Upper lobe of left lung (tissue), 6 donors: ENCODE results near the gene DEPP1. TPM values are rescaled to one million over a fixed set of nuclear protein-coding genes. Genes with fewer than 3 reads are reported as not detected.

Experiments
- ATAC-seq, 2 donors: fragments of 200-7000 bp; cut with Tn5 transposase; one replicate each; pipeline ENCODE4 v1.9.1; 2022; ENCODE audit warnings: mild to moderate bottlenecking in 2 of 2, moderate library complexity in 2 of 2; ENCODE audit not compliant: low FRiP score in 2 of 2
- DNase-seq, 2 donors: peaks; one replicate each; pipeline ENCODE4 v3.0.0-alpha.2; 2019 to 2020
- H3K27ac ChIP-seq, 4 donors: fragments of 200-600 bp; sonication (generic); one replicate each; pipeline ENCODE4 v1.5.1; 2016 to 2019
- H3K27me3 ChIP-seq, 4 donors: fragments of 200-600 bp; sonication (generic); one replicate each; pipeline ENCODE4 v1.5.1; 2017 to 2019
- H3K36me3 ChIP-seq, 4 donors: fragments of 200-600 bp; sonication (generic); one replicate each; pipeline ENCODE4 v1.5.1; 2016 to 2019
- H3K4me1 ChIP-seq, 4 donors: fragments of 200-600 bp; sonication (generic); one replicate each; pipeline ENCODE4 v1.5.1; 2018 to 2019
- H3K4me3 ChIP-seq, 4 donors: fragments of 200-600 bp; sonication (generic); one replicate each; pipeline ENCODE4 v1.5.1; 2017 to 2019; ENCODE audit warnings: mild to moderate bottlenecking in 2 of 4, moderate library complexity in 1 of 4
- H3K9me3 ChIP-seq, 4 donors: fragments of 200-600 bp; sonication (generic); one replicate each; pipeline ENCODE4 v1.5.1; 2018 to 2019
- CTCF ChIP-seq, 6 experiments: fragments of 450-650 bp in 4 of 6; fragments of 200-600 bp in 2 of 6; sonication (generic) in 2 of 6; IDR thresholded peaks; one replicate each; pipeline ENCODE4 v1.5.1; 2016 to 2019; ENCODE audit warnings: antibody characterized with exemption in 6 of 6
- EP300 ChIP-seq, 4 donors: sonication (generic); formaldehyde crosslinking; IDR thresholded peaks; one replicate each; pipeline ENCODE4 v1.5.1; 2017; ENCODE audit warnings: antibody characterized with exemption in 4 of 4, control low read depth in 2 of 4
- POLR2A ChIP-seq, 4 donors: fragments of 450-650 bp; IDR thresholded peaks; one replicate each; pipeline ENCODE4 v1.5.1; 2016 to 2017; ENCODE audit warnings: antibody characterized with exemption in 4 of 4, mild to moderate bottlenecking in 2 of 4
- POLR2AphosphoS5 ChIP-seq, 2 donors: sonication (generic); formaldehyde crosslinking; IDR thresholded peaks; one replicate each; pipeline ENCODE4 v1.5.1; 2017; ENCODE audit warnings: antibody characterized with exemption in 2 of 2
- WGBS, 2 donors: methylation state at CpG; one replicate each; pipeline ENCODE4 v1.1.5; 2017 to 2018; 5-methylcytosine and 5-hydroxymethylcytosine counted together
- total RNA-seq, 6 donors: library from RNA; depleted of rRNA in 4 of 6; stranded (reverse); fragments of >200 nt in 4 of 6; gene quantifications; one replicate each; pipeline versions ENCODE4 v1.1.0 to v1.2.1, GENCODE V29; 2016 to 2021
- donor health status: DM: no; HTN: no; CAD: no; lungs with moderate emphysema.
- donor health status: DM: no; HTN: yes; CAD: no; lungs with severe emphysema.

The DEPP1 gene
- total RNA-seq, 6 donors from 2014 or later: 42.0 to 405 (median 95.6) TPM

- ATAC-seq (no peak), DNase-seq (peak in 1 of 2 donors; percentile 74)
- Histone ChIP-seq H3K36me3 (peaks cover 2 to 50% (median 19%) of the 10 kb centered on the region in 4 donors), H3K9me3 (no peaks in the 10 kb centered on the region), H3K27ac (peak overlapping the region; percentile 78 to 92 (median 88)), H3K4me3 (peak overlapping the region in 1 of 4 donors; percentile 75), H3K27me3 (no peaks in the 10 kb centered on the region), H3K4me1 (peaks cover 36 to 61% (median 55%) of the 10 kb centered on the region in 4 donors)
- WGBS, 2 donors: 42 to 62% methylated on average over 16 to 18 of the region's 18 CpGs
- TF ChIP-seq EP300 (IDR thresholded peaks at IDR 0.05): peak in 1 of 4 donors; percentile 56
- TF ChIP-seq POLR2AphosphoS5 (IDR thresholded peaks at IDR 0.05): no peak
Measured at GRCh38 chr10:44973323-44974081, 5.1 kb downstream of the DEPP1 start.

- Histone ChIP-seq H3K27me3 (no peaks in the 10 kb centered on the region), H3K4me3 (no peak overlapping the region), H3K9me3 (no peaks in the 10 kb centered on the region), H3K4me1 (peaks cover 42 to 61% (median 58%) of the 10 kb centered on the region in 4 donors), H3K36me3 (peaks cover 2 to 46% (median 19%) of the 10 kb centered on the region in 4 donors), H3K27ac (peak overlapping the region; percentile 3 to 92 (median 88))
- DNase-seq: no peak
- no peak for ATAC-seq
- TF ChIP-seq POLR2A (IDR thresholded peaks at IDR 0.05) (peak in 1 of 4 donors; percentile 14), CTCF (IDR thresholded peaks at IDR 0.05) (no peak), POLR2AphosphoS5 (IDR thresholded peaks at IDR 0.05) (peak in 1 of 2 donors; percentile 69), EP300 (IDR thresholded peaks at IDR 0.05) (no peak)
- 81 to 85% methylated on average over 6 of the region's 6 CpGs for WGBS, 2 donors
Measured at GRCh38 chr10:44972874-44973306, 5.7 kb downstream of the DEPP1 start.

GRCh38 chr10:44971935-44972757 is 6.5 kb downstream of the DEPP1 start:
- Histone ChIP-seq H3K4me1 (peaks cover 44 to 61% (median 60%) of the 10 kb centered on the region in 4 donors), H3K36me3 (peaks cover 2 to 39% (median 15%) of the 10 kb centered on the region in 4 donors), H3K27me3 (no peaks in the 10 kb centered on the region), H3K9me3 (no peaks in the 10 kb centered on the region), H3K4me3 (no peak overlapping the region), H3K27ac (peak overlapping the region in 2 of 4 donors; percentile 91 to 92)
- WGBS, 2 donors: 96 to 98% methylated on average over 9 to 12 of the region's 12 CpGs
- ATAC-seq: no peak
- TF ChIP-seq CTCF (IDR thresholded peaks at IDR 0.05) (no peak), POLR2AphosphoS5 (IDR thresholded peaks at IDR 0.05) (peak in 1 of 2 donors; percentile 2), POLR2A (IDR thresholded peaks at IDR 0.05) (no peak)
- DNase-seq: no peak

- ATAC-seq (no peak), DNase-seq (no peak)
- no peak overlapping the region for H3K4me3 ChIP-seq
- peaks cover 51 to 63% (median 61%) of the 10 kb centered on the region in 4 donors for H3K4me1 ChIP-seq
- H3K27ac ChIP-seq: peak overlapping the region in 2 of 4 donors; percentile 27 to 57
- 81% methylated on average over 8 to 11 of the region's 11 CpGs for WGBS, 2 donors
- H3K36me3 ChIP-seq: peaks cover 2 to 32% (median 12%) of the 10 kb centered on the region in 4 donors
- H3K9me3 ChIP-seq: no peaks in the 10 kb centered on the region
- no peak for TF ChIP-seq POLR2AphosphoS5 (IDR thresholded peaks at IDR 0.05)
- peak in 1 of 4 donors; percentile 20 for TF ChIP-seq POLR2A (IDR thresholded peaks at IDR 0.05)
- H3K27me3 ChIP-seq: no peaks in the 10 kb centered on the region
Measured at GRCh38 chr10:44971434-44971833, 7.2 kb downstream of the DEPP1 start.

- WGBS, 2 donors: 91 to 94% methylated on average over 3 to 8 of the region's 8 CpGs
- H3K27me3 ChIP-seq: no peaks in the 10 kb centered on the region
- ATAC-seq (no peak), DNase-seq (no peak)
- H3K27ac ChIP-seq: peak overlapping the region in 2 of 4 donors; percentile 27 to 57
- H3K36me3 ChIP-seq: peaks cover 2 to 30% (median 12%) of the 10 kb centered on the region in 4 donors
- no peak overlapping the region for H3K4me3 ChIP-seq
- TF ChIP-seq EP300 (IDR thresholded peaks at IDR 0.05) (no peak), POLR2A (IDR thresholded peaks at IDR 0.05) (no peak), POLR2AphosphoS5 (IDR thresholded peaks at IDR 0.05) (no peak), CTCF (IDR thresholded peaks at IDR 0.05) (no peak)
- H3K9me3 ChIP-seq: no peaks in the 10 kb centered on the region
- peaks cover 55 to 65% (median 63%) of the 10 kb centered on the region in 4 donors for H3K4me1 ChIP-seq
Measured at GRCh38 chr10:44970812-44971395, 7.7 kb downstream of the DEPP1 start.
